ENCODE data around the gene TOLLIP. TPM values are rescaled to one million over a fixed set of nuclear protein-coding genes. Genes with fewer than 3 reads are reported as not detected.
"Not testable (repeated sequence)": the region's sequence is repeated elsewhere in the genome, so short reads cannot be mapped to it uniquely, and the experiment has no call there.

TOLLIP gene
- total and polyA plus RNA-seq, 8 donors = 35.2 to 69.8 (median 45.7) TPM

DNA sequence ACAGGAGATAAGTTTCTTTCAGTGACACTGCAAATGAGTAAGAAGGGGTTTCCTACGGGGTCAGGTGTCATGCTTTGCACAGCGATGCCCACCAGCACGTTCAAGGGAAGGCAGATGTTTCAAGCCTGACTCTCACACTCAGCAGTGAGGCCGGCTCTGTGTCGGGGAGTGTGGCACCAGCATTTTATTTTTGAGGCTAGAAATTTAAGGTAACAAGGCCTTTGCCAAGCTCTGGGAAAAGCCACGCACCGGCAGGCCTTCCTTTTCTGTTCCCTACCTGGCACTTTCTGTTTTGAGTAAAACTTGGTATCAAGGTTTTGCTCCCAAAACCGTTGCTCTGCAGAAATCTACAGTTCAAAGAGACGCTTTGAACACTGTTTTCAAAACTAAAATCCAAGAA is 38.0 kb downstream of the TOLLIP start:
- 86 to 89% methylated on average over 9 of the region's 9 CpGs for WGBS, 2 donors
- Histone ChIP-seq H3K27ac (no peak overlapping the region), H3K4me1 (no peaks in the 10 kb centered on the region), H3K4me3 (no peak overlapping the region), H3K9me3 (no peaks in the 10 kb centered on the region), H3K27me3 (no peaks in the 10 kb centered on the region), H3K36me3 (peaks cover 0 to 8% (median 7%) of the 10 kb centered on the region in 3 donors)
- peak in 1 of 6 donors; percentile 24 for DNase-seq
- intact Hi-C loops (cut with DNase I) = no loop called here
- FAIRE-seq = no peak
- ATAC-seq = no peak
- TF ChIP-seq, protein P1, sequence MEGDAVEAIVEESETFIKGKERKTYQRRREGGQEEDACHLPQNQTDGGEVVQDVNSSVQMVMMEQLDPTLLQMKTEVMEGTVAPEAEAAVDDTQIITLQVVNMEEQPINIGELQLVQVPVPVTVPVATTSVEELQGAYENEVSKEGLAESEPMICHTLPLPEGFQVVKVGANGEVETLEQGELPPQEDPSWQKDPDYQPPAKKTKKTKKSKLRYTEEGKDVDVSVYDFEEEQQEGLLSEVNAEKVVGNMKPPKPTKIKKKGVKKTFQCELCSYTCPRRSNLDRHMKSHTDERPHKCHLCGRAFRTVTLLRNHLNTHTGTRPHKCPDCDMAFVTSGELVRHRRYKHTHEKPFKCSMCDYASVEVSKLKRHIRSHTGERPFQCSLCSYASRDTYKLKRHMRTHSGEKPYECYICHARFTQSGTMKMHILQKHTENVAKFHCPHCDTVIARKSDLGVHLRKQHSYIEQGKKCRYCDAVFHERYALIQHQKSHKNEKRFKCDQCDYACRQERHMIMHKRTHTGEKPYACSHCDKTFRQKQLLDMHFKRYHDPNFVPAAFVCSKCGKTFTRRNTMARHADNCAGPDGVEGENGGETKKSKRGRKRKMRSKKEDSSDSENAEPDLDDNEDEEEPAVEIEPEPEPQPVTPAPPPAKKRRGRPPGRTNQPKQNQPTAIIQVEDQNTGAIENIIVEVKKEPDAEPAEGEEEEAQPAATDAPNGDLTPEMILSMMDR (IDR thresholded peaks at IDR 0.05) = no peak

DNA sequence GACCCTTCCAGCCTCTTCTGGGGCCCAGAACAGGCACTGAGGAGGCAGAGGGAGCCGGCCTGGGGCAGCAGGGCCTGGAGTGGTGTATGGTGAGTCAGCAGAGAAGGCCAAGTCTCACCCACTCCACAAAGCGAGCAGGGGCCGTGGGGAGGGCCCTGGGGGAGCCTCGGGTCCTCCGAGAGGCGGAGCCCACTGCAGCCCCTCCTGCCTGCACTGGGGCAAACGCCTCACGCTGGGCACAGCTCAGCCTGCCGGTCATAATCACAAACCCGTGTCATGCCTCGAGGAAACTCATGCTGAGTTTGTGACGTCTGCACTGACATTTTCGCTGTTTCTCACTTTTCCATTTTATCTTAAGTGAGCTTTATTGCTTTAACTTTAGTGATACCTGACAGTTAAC is 38.4 kb downstream of the TOLLIP start:
- H3K36me3 ChIP-seq = peaks cover 0 to 4% (median 3%) of the 10 kb centered on the region in 3 donors
- 75 to 82% methylated on average over 12 to 13 of the region's 13 CpGs for WGBS, 2 donors
- no peaks in the 10 kb centered on the region for H3K4me1 ChIP-seq
- intact Hi-C loops (cut with DNase I) = no loop called here
- no peak for FAIRE-seq
- H3K9me3 ChIP-seq = no peaks in the 10 kb centered on the region
- H3K27ac ChIP-seq = no peak overlapping the region
- DNase-seq = peak in 2 of 6 donors; percentile 33 to 65
- ATAC-seq = no peak
- no peaks in the 10 kb centered on the region for H3K27me3 ChIP-seq
- H3K4me3 ChIP-seq = no peak overlapping the region
- TF ChIP-seq, protein P1 (IDR thresholded peaks at IDR 0.05) = no peak

- FAIRE-seq = no peak
- intact Hi-C loops (cut with DNase I) = no loop called here
- WGBS, 2 donors = 96 to 97% methylated on average over 10 of the region's 10 CpGs
- H3K4me1 ChIP-seq = no peaks in the 10 kb centered on the region
- TF ChIP-seq, protein P1 (IDR thresholded peaks at IDR 0.05) = no peak
- H3K27me3 ChIP-seq = no peaks in the 10 kb centered on the region
- no peak overlapping the region for H3K27ac ChIP-seq
- no peak overlapping the region for H3K4me3 ChIP-seq
- H3K9me3 ChIP-seq = no peaks in the 10 kb centered on the region
- peak in 2 of 6 donors; percentile 32 to 51 for DNase-seq
- no peak for ATAC-seq
- H3K36me3 ChIP-seq = no peaks in the 10 kb centered on the region
Observed at GRCh38 chr11:1270476-1270875, 39.0 kb downstream of the TOLLIP start.

DNA sequence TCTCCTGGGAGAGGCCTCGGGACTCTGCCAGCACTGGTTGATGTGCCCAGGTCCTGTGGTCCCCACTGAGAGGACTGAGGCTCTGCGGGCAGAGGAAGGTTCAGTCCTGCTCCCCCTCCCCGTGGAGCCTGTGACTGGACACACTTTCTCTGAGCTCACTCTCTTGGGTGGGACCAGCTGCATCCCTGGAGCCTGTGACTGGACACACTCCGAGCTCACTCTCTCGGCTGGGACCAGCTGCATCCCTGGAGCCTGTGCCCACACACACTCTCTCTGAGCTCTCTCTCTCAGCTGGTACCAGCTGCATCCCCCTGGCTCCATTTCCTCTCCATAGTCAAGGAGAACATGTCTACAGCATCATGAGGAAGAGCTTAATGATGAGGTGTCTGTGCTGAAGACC is 39.5 kb downstream of the TOLLIP start:
- TF ChIP-seq, protein P1 (IDR thresholded peaks at IDR 0.05) = no peak
- ATAC-seq = no peak
- Histone ChIP-seq H3K4me3 (no peak overlapping the region), H3K27ac (no peak overlapping the region), H3K9me3 (no peaks in the 10 kb centered on the region), H3K36me3 (no peaks in the 10 kb centered on the region), H3K4me1 (no peaks in the 10 kb centered on the region), H3K27me3 (no peaks in the 10 kb centered on the region)
- no peak for FAIRE-seq
- intact Hi-C loops (cut with DNase I) = no loop called here
- WGBS, 2 donors = 91 to 97% methylated on average over 5 of the region's 5 CpGs
- DNase-seq = peak in 1 of 6 donors; percentile 18

GRCh38 chr11:1267441-1268100 is 41.9 kb downstream of the TOLLIP start:
- Histone ChIP-seq H3K36me3 (no peaks in the 10 kb centered on the region), H3K27me3 (no peaks in the 10 kb centered on the region), H3K27ac (no peak overlapping the region), H3K4me3 (no peak overlapping the region), H3K9me3 (no peaks in the 10 kb centered on the region), H3K4me1 (peaks cover 0 to 4% (median 4%) of the 10 kb centered on the region in 3 donors)
- TF ChIP-seq, protein P1 (IDR thresholded peaks at IDR 0.05) = no peak
- DNase-seq = peak in 2 of 6 donors; percentile 44 to 61
- peak in 1 of 4 donors; percentile 22 for ATAC-seq
- intact Hi-C loops (cut with DNase I) = no loop called here
- FAIRE-seq = no peak
- WGBS, 2 donors = 86 to 89% methylated on average over 9 of the region's 9 CpGs

- WGBS, 2 donors = 87 to 91% methylated on average over 2 of the region's 2 CpGs
- H3K36me3 ChIP-seq; intact Hi-C loops (cut with DNase I); H3K27ac ChIP-seq; H3K4me1 ChIP-seq; H3K4me3 ChIP-seq; H3K27me3 ChIP-seq; DNase-seq; ATAC-seq; FAIRE-seq; H3K9me3 ChIP-seq: not testable (repeated sequence)
Observed at GRCh38 chr11:1266976-1267375, 42.5 kb downstream of the TOLLIP start.

DNA sequence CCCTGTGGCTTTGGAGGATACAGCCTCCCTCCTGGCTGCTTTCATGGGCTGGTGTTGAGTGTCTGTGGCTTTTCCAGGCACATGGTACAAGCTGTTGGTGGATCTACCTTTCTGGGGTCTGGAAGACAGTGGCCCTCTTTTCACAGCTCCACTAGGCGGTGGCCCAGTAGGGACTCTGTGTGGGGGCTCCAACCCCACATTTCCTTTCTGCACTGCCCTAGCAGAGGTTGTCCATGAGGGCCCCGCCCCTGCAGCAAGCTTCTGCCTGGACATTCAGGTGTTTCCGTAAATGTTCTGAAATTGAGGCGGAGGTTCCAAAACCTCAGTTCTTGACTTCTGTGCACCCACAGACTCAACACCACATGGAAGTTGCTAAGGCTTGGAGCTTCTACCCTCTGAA is 44.0 kb downstream of the TOLLIP start:
- ATAC-seq; H3K27ac ChIP-seq; intact Hi-C loops (cut with DNase I); H3K9me3 ChIP-seq; H3K27me3 ChIP-seq; H3K4me1 ChIP-seq; FAIRE-seq; H3K36me3 ChIP-seq; H3K4me3 ChIP-seq: not testable (repeated sequence)
- peak in 1 of 6 donors; percentile 22 for DNase-seq
- 93 to 98% methylated on average over 4 of the region's 4 CpGs for WGBS, 2 donors

All from pancreas (tissue), 10 donors.